ENCODE results near the gene SMARCC1.

The SMARCC1 gene

GRCh38 chr3:47824541-47825473, 43.1 kb upstream of the SMARCC1 start:
- Histone ChIP-seq H3K27ac (ENCODE audit: low read depth, low read length) (peak overlapping the region; percentile 55), H2AFZ (ENCODE audit: low read depth, low read length, severe bottlenecking) (peak overlapping the region; percentile 96), H3K79me2 (ENCODE audit: insufficient read depth, low read length) (peaks cover 40% of the 10 kb centered on the region), H4K20me1 (ENCODE audit: low read depth, low read length) (no peaks in the 10 kb centered on the region), H3K27me3 (ENCODE audit: low read length) (no peaks in the 10 kb centered on the region), H3K4me2 (ENCODE audit: low read depth, low read length, poor library complexity, severe bottlenecking) (peak overlapping the region; percentile 75), H3F3A (ENCODE audit: insufficient read depth) (no peaks in the 10 kb centered on the region), H3K36me3 (ENCODE audit: low read length) (peaks cover 7% of the 10 kb centered on the region), H3K9me2 (replicated peaks; ENCODE audit: insufficient read depth, low read length) (no peaks in the 10 kb centered on the region), H3K4me3 (ENCODE audit: insufficient read depth, low read length, poor library complexity, severe bottlenecking) (peak overlapping the region; percentile 92), H3K9ac (ENCODE audit: low read length) (peak overlapping the region; percentile 95), H3K9me3 (ENCODE audit: insufficient read depth, low read length) (no peaks in the 10 kb centered on the region)
- TF ChIP-seq CTCF (IDR thresholded peaks at IDR 0.05; ENCODE audit: insufficient read depth, low read length, poor library complexity, severe bottlenecking) (peak; percentile 86), EZH2phosphoT487 (conservative IDR thresholded peaks at IDR 0.05; ENCODE audit: low read length) (no peak)

- H3K36me3 ChIP-seq (ENCODE audit: low read length) = no peaks in the 10 kb centered on the region
- no peaks in the 10 kb centered on the region for H3K9me2 ChIP-seq (replicated peaks; ENCODE audit: insufficient read depth, low read length)
- H3K4me3 ChIP-seq (ENCODE audit: insufficient read depth, low read length, poor library complexity, severe bottlenecking) = no peak overlapping the region
- no peak overlapping the region for H3K27ac ChIP-seq (ENCODE audit: low read depth, low read length)
- no peak overlapping the region for H3K4me2 ChIP-seq (ENCODE audit: low read depth, low read length, poor library complexity, severe bottlenecking)
- H3F3A ChIP-seq (ENCODE audit: insufficient read depth) = no peaks in the 10 kb centered on the region
- no peak overlapping the region for H3K9ac ChIP-seq (ENCODE audit: low read length)
- TF ChIP-seq CTCF (IDR thresholded peaks at IDR 0.05; ENCODE audit: insufficient read depth, low read length, poor library complexity, severe bottlenecking) = no peak
- TF ChIP-seq EZH2phosphoT487 (conservative IDR thresholded peaks at IDR 0.05; ENCODE audit: low read length) = no peak
- no peaks in the 10 kb centered on the region for H3K79me2 ChIP-seq (ENCODE audit: insufficient read depth, low read length)
- H3K9me3 ChIP-seq (ENCODE audit: insufficient read depth, low read length) = no peaks in the 10 kb centered on the region
- H3K27me3 ChIP-seq (ENCODE audit: low read length) = no peaks in the 10 kb centered on the region
- no peaks in the 10 kb centered on the region for H4K20me1 ChIP-seq (ENCODE audit: low read depth, low read length)
- no peak overlapping the region for H2AFZ ChIP-seq (ENCODE audit: low read depth, low read length, severe bottlenecking)
Observed at GRCh38 chr3:47817609-47818008, 35.9 kb upstream of the SMARCC1 start.

GRCh38 chr3:47813551-47814177, 32.0 kb upstream of the SMARCC1 start:
- TF ChIP-seq EZH2phosphoT487 (conservative IDR thresholded peaks at IDR 0.05; ENCODE audit: low read length) = no peak
- no peak for TF ChIP-seq CTCF (IDR thresholded peaks at IDR 0.05; ENCODE audit: insufficient read depth, low read length, poor library complexity, severe bottlenecking)
- Histone ChIP-seq H3K9me3 (ENCODE audit: insufficient read depth, low read length) (no peaks in the 10 kb centered on the region), H3K9ac (ENCODE audit: low read length) (no peak overlapping the region), H4K20me1 (ENCODE audit: low read depth, low read length) (no peaks in the 10 kb centered on the region), H3K27me3 (ENCODE audit: low read length) (no peaks in the 10 kb centered on the region), H3K79me2 (ENCODE audit: insufficient read depth, low read length) (no peaks in the 10 kb centered on the region), H3K4me3 (ENCODE audit: insufficient read depth, low read length, poor library complexity, severe bottlenecking) (no peak overlapping the region), H3K9me2 (replicated peaks; ENCODE audit: insufficient read depth, low read length) (no peaks in the 10 kb centered on the region), H2AFZ (ENCODE audit: low read depth, low read length, severe bottlenecking) (no peak overlapping the region), H3K36me3 (ENCODE audit: low read length) (no peaks in the 10 kb centered on the region), H3K27ac (ENCODE audit: low read depth, low read length) (no peak overlapping the region), H3K4me2 (ENCODE audit: low read depth, low read length, poor library complexity, severe bottlenecking) (no peak overlapping the region), H3F3A (ENCODE audit: insufficient read depth) (no peaks in the 10 kb centered on the region)
